Tibial nerve (tissue), 4 donors: ENCODE data around the gene PPM1L.

ENCODE experiments used
- EP300 ChIP-seq, 2 donors: sonication (generic); formaldehyde crosslinking; IDR thresholded peaks; one replicate each; pipeline ENCODE4 v1.6.1; 2017; ENCODE audit warnings: antibody characterized with exemption in 2 of 2, mild to moderate bottlenecking in 1 of 2
- POLR2A ChIP-seq, 2 donors: fragments of 450-650 bp; IDR thresholded peaks; one replicate each; pipeline ENCODE4 v1.6.1; 2017; ENCODE audit warnings: antibody characterized with exemption in 2 of 2, mild to moderate bottlenecking in 2 of 2, moderate library complexity in 2 of 2
- TF ChIP-seq, protein P1 (sequence below), 5 experiments: fragments of 200-600 bp in 3 of 5; fragments of 450-650 bp in 2 of 5; sonication (generic) in 3 of 5; IDR thresholded peaks; one replicate each; pipeline ENCODE4 v1.5.1; 2016 to 2019; ENCODE audit warnings: antibody characterized with exemption in 5 of 5, mild to moderate bottlenecking in 3 of 5, moderate library complexity in 2 of 5

DNA sequence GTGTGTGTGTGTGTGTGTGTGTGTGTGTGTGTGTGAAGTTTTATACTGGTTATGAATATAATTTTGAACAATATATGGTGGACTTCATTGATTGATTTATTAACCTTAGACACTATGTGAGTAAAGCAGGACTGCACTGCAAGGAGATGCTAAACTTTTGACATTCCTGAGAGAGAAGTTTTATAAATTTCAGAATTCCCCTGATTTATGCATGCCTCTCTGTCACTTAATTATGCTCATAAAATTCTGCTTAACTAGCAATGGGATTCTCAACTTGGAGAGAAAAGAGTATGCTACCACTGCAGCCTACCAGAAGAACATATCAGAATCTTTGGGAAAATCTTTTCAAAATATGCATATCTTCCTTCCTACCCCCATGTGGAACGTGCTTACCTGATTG lies 204.5 kb downstream of the PPM1L start:
- TF ChIP-seq POLR2A (IDR thresholded peaks at IDR 0.05) (no peak), EP300 (IDR thresholded peaks at IDR 0.05) (no peak)
- TF ChIP-seq, protein P1, sequence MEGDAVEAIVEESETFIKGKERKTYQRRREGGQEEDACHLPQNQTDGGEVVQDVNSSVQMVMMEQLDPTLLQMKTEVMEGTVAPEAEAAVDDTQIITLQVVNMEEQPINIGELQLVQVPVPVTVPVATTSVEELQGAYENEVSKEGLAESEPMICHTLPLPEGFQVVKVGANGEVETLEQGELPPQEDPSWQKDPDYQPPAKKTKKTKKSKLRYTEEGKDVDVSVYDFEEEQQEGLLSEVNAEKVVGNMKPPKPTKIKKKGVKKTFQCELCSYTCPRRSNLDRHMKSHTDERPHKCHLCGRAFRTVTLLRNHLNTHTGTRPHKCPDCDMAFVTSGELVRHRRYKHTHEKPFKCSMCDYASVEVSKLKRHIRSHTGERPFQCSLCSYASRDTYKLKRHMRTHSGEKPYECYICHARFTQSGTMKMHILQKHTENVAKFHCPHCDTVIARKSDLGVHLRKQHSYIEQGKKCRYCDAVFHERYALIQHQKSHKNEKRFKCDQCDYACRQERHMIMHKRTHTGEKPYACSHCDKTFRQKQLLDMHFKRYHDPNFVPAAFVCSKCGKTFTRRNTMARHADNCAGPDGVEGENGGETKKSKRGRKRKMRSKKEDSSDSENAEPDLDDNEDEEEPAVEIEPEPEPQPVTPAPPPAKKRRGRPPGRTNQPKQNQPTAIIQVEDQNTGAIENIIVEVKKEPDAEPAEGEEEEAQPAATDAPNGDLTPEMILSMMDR (IDR thresholded peaks at IDR 0.05): no peak
